HUES64 (cell line): ENCODE measurements around the gene CENPT.

Source experiments
- H3K27ac ChIP-seq: 2 replicates; pipeline ENCODE4 v1.7.0; 2013; ENCODE audit warnings: low read depth, low read length, inconsistent platforms
- H3K27me3 ChIP-seq: 2 replicates; pipeline ENCODE4 v1.6.1; 2013; ENCODE audit warnings: mild to moderate bottlenecking, low read length; ENCODE audit not compliant: insufficient read depth
- H3K36me3 ChIP-seq: 2 replicates; pipeline ENCODE4 v1.6.1; 2013; ENCODE audit warnings: mild to moderate bottlenecking, low read length; ENCODE audit not compliant: insufficient read depth
- H3K4me1 ChIP-seq: 2 replicates; pipeline ENCODE4 v1.6.1; 2013; ENCODE audit warnings: mild to moderate bottlenecking, low read length, moderate library complexity; ENCODE audit not compliant: insufficient read depth
- H3K4me3 ChIP-seq: 2 replicates; pipeline ENCODE4 v1.5.1; 2013; ENCODE audit warnings: mild to moderate bottlenecking, low read length, moderate library complexity
- H3K9ac ChIP-seq: 2 replicates; pipeline ENCODE4 v1.6.1; 2013; ENCODE audit warnings: mild to moderate bottlenecking, low read depth, low read length
- H3K9me3 ChIP-seq: 2 replicates; pipeline ENCODE4 v1.6.1; 2013; ENCODE audit warnings: low read depth, low read length; ENCODE audit not compliant: insufficient read depth
- WGBS: fragments of 150-250, 120-280 bp; methylation state at CpG from one replicate; pipeline ENCODE4 v1.1.7; 2013; ENCODE audit warnings: missing lambda C conversion rate; 5-methylcytosine and 5-hydroxymethylcytosine counted together

Gene CENPT

DNA sequence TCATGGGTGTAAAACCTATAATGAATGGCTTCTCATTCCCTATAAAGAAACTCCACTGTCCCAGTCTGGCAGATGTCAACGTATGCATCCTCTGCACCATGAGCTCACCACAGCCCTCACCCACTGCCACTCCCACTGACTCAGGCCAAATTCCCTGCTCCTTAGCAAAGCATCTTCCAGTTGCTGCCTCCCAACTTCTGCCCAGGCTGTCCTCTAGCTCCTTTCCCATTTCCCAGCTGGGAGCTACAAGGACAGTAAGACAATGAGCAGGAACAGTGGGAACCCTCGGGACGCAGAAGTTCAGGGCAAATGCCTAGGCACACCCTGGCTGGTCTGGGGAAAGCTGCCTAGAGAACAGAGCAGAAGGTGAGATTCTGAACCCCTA is 14.5 kb downstream of the CENPT start:
- H3K4me1 ChIP-seq, result no peaks in the 10 kb centered on the region
- H3K27me3 ChIP-seq, result no peaks in the 10 kb centered on the region
- H3K9me3 ChIP-seq, result no peaks in the 10 kb centered on the region
- peak overlapping the region; percentile 72 for H3K4me3 ChIP-seq
- H3K36me3 ChIP-seq, result peaks cover 40% of the 10 kb centered on the region
- 16% methylated on average over 3 of the region's 3 CpGs for WGBS
- peak overlapping the region; percentile 86 for H3K9ac ChIP-seq
- H3K27ac ChIP-seq, result no peak overlapping the region

- H3K9ac ChIP-seq, result no peak overlapping the region
- H3K4me3 ChIP-seq, result no peak overlapping the region
- no peaks in the 10 kb centered on the region for H3K9me3 ChIP-seq
- H3K36me3 ChIP-seq, result peaks cover 60% of the 10 kb centered on the region
- peaks cover 8% of the 10 kb centered on the region for H3K4me1 ChIP-seq
- WGBS, result 97% methylated on average over 4 of the region's 4 CpGs
- no peak overlapping the region for H3K27ac ChIP-seq
- no peaks in the 10 kb centered on the region for H3K27me3 ChIP-seq
Measured at GRCh38 chr16:67828651-67829050, 18.8 kb downstream of the CENPT start.

DNA sequence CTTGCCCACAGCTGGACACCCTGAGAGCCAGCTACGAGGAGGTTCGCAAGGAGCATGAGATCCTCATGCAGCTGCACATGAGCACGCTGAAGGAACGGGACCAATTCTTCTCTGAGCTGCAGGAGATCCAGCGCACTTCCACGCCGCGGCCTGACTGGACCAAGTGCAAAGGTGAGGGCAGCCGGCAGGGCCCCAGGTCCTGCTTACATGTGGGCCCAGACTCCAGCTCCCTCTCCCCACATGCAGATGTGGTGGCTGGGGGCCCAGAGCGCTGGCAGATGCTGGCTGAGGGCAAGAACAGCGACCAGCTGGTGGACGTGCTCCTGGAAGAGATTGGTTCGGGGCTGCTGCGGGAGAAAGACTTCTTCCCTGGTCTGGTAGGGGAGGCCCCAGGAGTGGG is 21.6 kb downstream of the CENPT start:
- Histone ChIP-seq H3K27me3 (no peaks in the 10 kb centered on the region), H3K27ac (no peak overlapping the region), H3K4me1 (peaks cover 8% of the 10 kb centered on the region), H3K4me3 (no peak overlapping the region), H3K9ac (no peak overlapping the region), H3K9me3 (no peaks in the 10 kb centered on the region), H3K36me3 (peaks cover 48% of the 10 kb centered on the region)
- 96% methylated on average over 14 of the region's 14 CpGs for WGBS

DNA sequence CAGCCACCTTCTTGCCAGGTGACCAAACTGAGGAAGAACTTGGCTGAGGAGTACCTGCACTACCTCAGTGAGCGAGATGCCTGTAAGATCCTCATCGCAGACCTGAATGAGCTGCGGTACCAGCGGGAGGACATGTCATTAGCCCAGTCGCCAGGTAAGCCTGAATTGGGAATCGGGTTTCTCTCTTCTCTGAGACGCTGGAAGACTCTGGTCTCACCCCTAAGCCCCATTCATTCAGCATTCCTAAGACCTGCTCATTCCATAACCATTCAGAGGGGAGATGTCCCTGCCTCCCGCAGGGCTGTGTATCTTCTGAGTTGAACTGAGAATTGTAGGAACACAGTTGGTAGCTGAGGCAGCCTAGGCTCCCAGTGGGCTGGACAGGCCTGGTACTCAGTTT is 22.4 kb downstream of the CENPT start:
- WGBS, result 83% methylated on average over 8 of the region's 8 CpGs
- no peak overlapping the region for H3K4me3 ChIP-seq
- peaks cover 8% of the 10 kb centered on the region for H3K4me1 ChIP-seq
- H3K27ac ChIP-seq, result no peak overlapping the region
- H3K27me3 ChIP-seq, result no peaks in the 10 kb centered on the region
- H3K36me3 ChIP-seq, result peaks cover 40% of the 10 kb centered on the region
- no peaks in the 10 kb centered on the region for H3K9me3 ChIP-seq
- no peak overlapping the region for H3K9ac ChIP-seq

DNA sequence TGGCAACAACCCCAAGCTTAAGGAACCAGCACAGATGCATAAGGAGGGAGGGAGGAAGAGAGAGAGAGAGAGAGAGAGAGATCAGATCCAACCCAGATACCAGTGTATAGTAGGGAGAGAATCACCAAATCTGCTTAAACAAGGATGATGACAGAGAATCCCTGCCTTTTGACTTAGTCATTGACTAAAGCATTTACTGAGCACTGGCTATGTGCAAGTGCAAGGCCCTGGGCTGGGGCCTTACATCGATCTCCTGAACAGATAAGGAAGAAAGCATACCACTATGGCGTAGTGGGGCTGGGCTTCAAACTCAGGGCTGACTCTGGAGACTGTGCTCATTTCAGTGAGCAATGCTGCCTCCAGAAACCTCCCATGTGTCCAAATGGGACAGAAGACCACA is 25.0 kb downstream of the CENPT start:
- no peaks in the 10 kb centered on the region for H3K9me3 ChIP-seq
- no peaks in the 10 kb centered on the region for H3K27me3 ChIP-seq
- H3K27ac ChIP-seq, result no peak overlapping the region
- peak overlapping the region; percentile 31; the same call in 1 of the 2 replicates for H3K9ac ChIP-seq
- no peak overlapping the region for H3K4me3 ChIP-seq
- 88% methylated on average over 2 of the region's 2 CpGs for WGBS
- H3K36me3 ChIP-seq, result peaks cover 15% of the 10 kb centered on the region
- H3K4me1 ChIP-seq, result peaks cover 8% of the 10 kb centered on the region

DNA sequence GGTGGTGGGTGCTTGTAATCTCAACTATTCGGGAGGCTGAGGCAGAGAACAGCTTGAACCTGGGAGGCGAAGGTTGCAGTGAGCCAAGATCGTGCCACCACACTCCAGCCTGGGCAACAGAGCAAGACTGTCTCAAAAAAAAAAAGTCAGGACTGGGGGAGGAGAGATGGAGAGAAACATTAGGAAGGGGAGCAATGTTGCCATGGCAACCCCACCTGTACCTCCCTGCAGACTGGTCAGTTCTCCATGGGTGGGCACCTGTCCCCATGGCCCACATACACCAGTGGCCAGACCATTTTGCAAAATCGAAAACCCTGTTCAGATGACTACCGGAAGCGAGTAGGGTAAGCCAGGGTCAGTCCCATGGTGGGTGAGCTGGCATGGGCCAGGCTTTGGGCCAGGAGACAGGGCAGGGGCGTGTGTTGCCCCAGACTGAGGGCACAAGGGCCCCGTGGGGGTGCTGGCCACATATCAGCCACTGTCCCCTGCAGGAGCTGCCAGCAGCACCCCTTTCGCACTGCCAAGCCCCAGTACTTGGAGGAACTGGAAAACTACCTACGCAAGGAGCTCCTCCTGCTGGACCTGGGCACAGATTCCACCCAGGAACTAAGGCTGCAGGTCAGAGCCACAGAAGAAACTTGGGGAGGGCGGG is 26.8 kb downstream of the CENPT start:
- no peaks in the 10 kb centered on the region for H3K27me3 ChIP-seq
- H3K27ac ChIP-seq, result no peak overlapping the region
- H3K4me1 ChIP-seq, result peaks cover 8% of the 10 kb centered on the region
- H3K9ac ChIP-seq, result no peak overlapping the region
- H3K36me3 ChIP-seq, result no peaks in the 10 kb centered on the region
- H3K9me3 ChIP-seq, result no peaks in the 10 kb centered on the region
- H3K4me3 ChIP-seq, result no peak overlapping the region
- 92% methylated on average over 11 of the region's 11 CpGs for WGBS

GRCh38 chr16:67814567-67814966 is 32.9 kb downstream of the CENPT start:
- Histone ChIP-seq H3K9ac (no peak overlapping the region), H3K27ac (no peak overlapping the region), H3K4me1 (no peaks in the 10 kb centered on the region), H3K4me3 (no peak overlapping the region), H3K9me3 (no peaks in the 10 kb centered on the region), H3K36me3 (no peaks in the 10 kb centered on the region), H3K27me3 (no peaks in the 10 kb centered on the region)
- WGBS, result 84% methylated on average over 8 of the region's 8 CpGs

DNA sequence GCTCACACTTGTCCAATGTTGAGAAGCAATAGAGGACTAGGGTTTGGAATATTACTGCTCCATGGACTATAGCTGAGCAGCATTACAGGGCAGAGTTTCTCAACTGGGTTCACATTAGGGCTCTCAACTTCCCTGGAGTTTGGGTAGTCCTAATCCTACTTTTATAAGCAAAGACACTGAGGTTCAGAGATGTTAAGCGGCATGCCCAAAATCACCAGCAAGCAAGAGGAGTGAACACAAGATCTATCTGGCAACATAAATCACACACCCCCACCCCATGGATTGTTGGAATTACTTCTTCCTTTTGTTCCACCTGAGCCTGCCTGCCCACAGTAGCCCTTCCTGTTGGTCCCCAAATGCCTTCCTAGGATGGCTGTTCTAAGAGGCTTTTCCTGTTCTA is 35.6 kb downstream of the CENPT start:
- WGBS, result 94% methylated on average over 1 of the region's 1 CpG

GRCh38 chr16:67807148-67807682 is 40.3 kb downstream of the CENPT start:
- Histone ChIP-seq H3K27me3 (no peaks in the 10 kb centered on the region), H3K4me1 (peaks cover 9% of the 10 kb centered on the region; the same call in 1 of the 2 replicates), H3K4me3 (peak overlapping the region; percentile 97), H3K9ac (peak overlapping the region; percentile 31), H3K36me3 (peaks cover 13% of the 10 kb centered on the region), H3K9me3 (no peaks in the 10 kb centered on the region), H3K27ac (0 out of 2 replicates have a peak overlapping the region, but pooled peaks have one; percentile 54)
- WGBS, result 34% methylated on average over 24 of the region's 24 CpGs

More for the DNA sequence above, 35.6 kb downstream of the CENPT start:
- H3K9me3 ChIP-seq, result no peaks in the 10 kb centered on the region
- peaks cover 3% of the 10 kb centered on the region; the same call in 1 of the 2 replicates for H3K4me1 ChIP-seq
- H3K36me3 ChIP-seq, result no peaks in the 10 kb centered on the region
- H3K9ac ChIP-seq, result no peak overlapping the region
- H3K27ac ChIP-seq, result no peak overlapping the region
- no peaks in the 10 kb centered on the region for H3K27me3 ChIP-seq
- no peak overlapping the region for H3K4me3 ChIP-seq

- H3K9me3 ChIP-seq, result no peaks in the 10 kb centered on the region
- peak within 1 kb of the TSS; percentile 97 for H3K4me3 ChIP-seq
- H3K36me3 ChIP-seq, result peaks cover 18% of the 10 kb centered on the region
- under 1% methylated on average over 54 of the region's 54 CpGs for WGBS
- H3K9ac ChIP-seq, result peak within 1 kb of the TSS; percentile 88
- H3K27me3 ChIP-seq, result no peaks in the 10 kb centered on the region
- H3K27ac ChIP-seq, result peak within 1 kb of the TSS; percentile 61
- H3K4me1 ChIP-seq, result peaks cover 9% of the 10 kb centered on the region; the same call in 1 of the 2 replicates
Measured at GRCh38 chr16:67806428-67807147, 40.9 kb downstream of the CENPT start, which contains the start of the genes RANBP10 and TSNAXIP1. RANBP10 (minus strand) TSS chr16:67806560; CDS start chr16:67806536, 24 bp downstream. TSNAXIP1 (plus strand) TSS chr16:67806889; CDS start chr16:67807150, 261 bp downstream.
